Gastroesophageal sphincter (tissue), 4 donors: ENCODE measurements around the gene CLDN5. TPM values are rescaled to one million over a fixed set of nuclear protein-coding genes. Genes with fewer than 3 reads are reported as not detected.

Source experiments
- ATAC-seq: fragments of 150-250 bp; one replicate; pipeline ENCODE4 v1.9.1; 2016; ENCODE audit warnings: mild to moderate bottlenecking, moderate library complexity
- H3K27ac ChIP-seq, 4 donors: fragments of 200-600 bp; sonication (generic) in 3 of 4; 1 replicate in 3 of 4; 2 replicates in 1 of 4; pipeline ENCODE4 v1.5.1; 2016 to 2019
- H3K27me3 ChIP-seq: fragments of 200-600 bp; sonication (generic); one replicate; pipeline ENCODE4 v1.5.1; 2019
- H3K36me3 ChIP-seq, 2 donors: fragments of 200-600 bp; sonication (generic); one replicate each; pipeline ENCODE4 v1.5.1; 2019; ENCODE audit warnings: control low read depth in 1 of 2
- H3K4me1 ChIP-seq, 3 donors: fragments of 200-600 bp; sonication (generic); 1 replicate in 2 of 3; 2 replicates in 1 of 3; pipeline ENCODE4 v1.5.1; 2016 to 2019; ENCODE audit warnings: control low read depth in 2 of 3
- H3K4me3 ChIP-seq, 2 donors: fragments of 200-600 bp; sonication (generic); one replicate each; pipeline ENCODE4 v1.5.1; 2019; ENCODE audit warnings: mild to moderate bottlenecking in 1 of 2, moderate library complexity in 1 of 2
- H3K9me3 ChIP-seq, 3 donors: fragments of 200-600 bp; sonication (generic); one replicate each; pipeline ENCODE4 v1.5.1; 2017 to 2019; ENCODE audit warnings: control low read depth in 2 of 3
- CTCF ChIP-seq, 4 experiments: fragments of 200-600 bp in 2 of 4; fragments of 450-650 bp in 2 of 4; sonication (generic) in 1 of 4; IDR thresholded peaks; one replicate each; pipeline ENCODE4 v1.5.1; 2017 to 2019; ENCODE audit warnings: antibody characterized with exemption in 4 of 4, mild to moderate bottlenecking in 2 of 4, moderate library complexity in 2 of 4
- EP300 ChIP-seq: sonication (generic); formaldehyde crosslinking; IDR thresholded peaks from one replicate; pipeline ENCODE4 v1.6.1; 2017; ENCODE audit warnings: antibody characterized with exemption, mild to moderate bottlenecking
- POLR2A ChIP-seq, 2 donors: fragments of 450-650 bp; IDR thresholded peaks; one replicate each; pipeline ENCODE4 v1.6.1; 2017; ENCODE audit warnings: antibody characterized with exemption in 2 of 2, mild to moderate bottlenecking in 2 of 2, moderate library complexity in 1 of 2
- POLR2AphosphoS5 ChIP-seq: sonication (generic); formaldehyde crosslinking; IDR thresholded peaks from one replicate; pipeline ENCODE4 v1.6.1; 2017; ENCODE audit warnings: antibody characterized with exemption
- WGBS, 2 donors: methylation state at CpG; one replicate each; pipeline ENCODE4 v1.1.5; 2018; ENCODE audit warnings: low coverage in 1 of 2; 5-methylcytosine and 5-hydroxymethylcytosine counted together
- total RNA-seq, 4 donors: library from RNA; depleted of rRNA; stranded (reverse); fragments of >200 nt; gene quantifications; one replicate each; pipeline ENCODE4 v1.1.0, GENCODE V29; 2016

The CLDN5 gene
- total RNA-seq, 4 donors from 2014 or later: 29.6 to 149 (median 93.3) TPM

DNA sequence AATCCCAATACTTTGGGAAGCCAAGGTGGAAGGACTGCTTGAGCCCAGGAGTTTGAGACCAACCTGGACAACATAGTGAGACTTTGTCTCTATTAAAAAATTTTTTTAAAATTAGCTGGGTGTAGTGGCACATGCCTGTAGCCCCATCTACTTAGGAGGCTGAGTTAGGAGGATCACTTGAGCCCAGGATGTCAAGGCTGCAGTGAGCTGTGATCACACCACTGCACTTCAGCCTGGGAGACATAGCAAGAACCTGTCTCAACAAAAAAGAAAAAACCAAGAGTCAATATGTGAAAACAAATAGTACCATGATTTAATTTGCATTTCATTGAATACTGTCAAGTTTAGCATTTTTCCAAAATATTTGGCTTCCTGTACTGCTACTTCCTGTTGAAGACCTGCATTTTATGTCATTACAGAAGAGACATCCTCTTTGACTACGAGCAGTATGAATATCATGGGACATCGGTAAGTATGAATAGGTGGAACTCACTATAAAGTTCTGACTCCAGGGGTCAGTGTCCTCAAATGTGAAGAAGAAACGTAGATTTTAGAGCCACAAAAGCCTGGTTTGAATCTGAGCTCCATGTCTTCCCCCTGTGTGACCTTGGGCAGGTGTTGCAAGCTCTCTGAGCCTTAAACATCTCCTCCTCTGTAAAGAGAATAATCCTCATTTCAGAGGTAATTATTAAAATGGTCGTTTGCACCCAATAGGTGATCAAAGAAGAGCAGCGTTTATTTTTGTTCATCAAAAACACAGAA is 28.5 kb downstream of the CLDN5 start:
- no peak for TF ChIP-seq EP300
- no peak for TF ChIP-seq POLR2A (IDR thresholded peaks at IDR 0.05)
- TF ChIP-seq CTCF (IDR thresholded peaks at IDR 0.05): no peak
- TF ChIP-seq POLR2AphosphoS5: no peak
- no peak for ATAC-seq
- H3K9me3 ChIP-seq: no peaks in the 10 kb centered on the region
- H3K27me3 ChIP-seq: peaks cover 9% of the 10 kb centered on the region
- WGBS, 2 donors: 59% methylated on average over 5 of the region's 5 CpGs
- no peak overlapping the region for H3K4me3 ChIP-seq
- no peaks in the 10 kb centered on the region for H3K4me1 ChIP-seq
- no peaks in the 10 kb centered on the region for H3K36me3 ChIP-seq
- H3K27ac ChIP-seq: no peak overlapping the region

DNA sequence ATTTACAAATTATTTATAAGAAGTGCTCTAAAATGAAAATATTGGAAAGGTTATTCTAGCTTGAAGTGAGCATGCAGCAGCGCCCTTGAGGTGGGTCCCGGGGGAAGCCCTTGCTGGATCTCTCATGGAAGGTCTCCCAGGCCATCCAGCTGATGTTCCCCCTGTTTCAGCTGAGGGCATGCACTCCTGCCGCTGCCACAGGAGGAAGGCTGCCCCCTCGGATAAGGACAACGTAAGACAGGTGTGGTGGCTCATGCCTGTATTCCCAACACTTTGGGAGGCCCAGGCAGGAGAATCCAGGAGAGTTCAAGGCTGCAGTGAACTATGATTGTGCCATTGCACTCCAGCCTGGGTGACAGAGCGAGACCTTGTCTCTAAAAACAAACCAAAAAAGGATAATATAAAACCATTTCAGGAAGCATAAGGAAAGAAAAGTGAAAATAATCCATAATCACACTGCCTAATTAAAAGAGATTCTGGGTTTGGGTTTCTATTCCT is 29.5 kb downstream of the CLDN5 start:
- TF ChIP-seq EP300: no peak
- no peak for TF ChIP-seq POLR2AphosphoS5
- TF ChIP-seq CTCF (IDR thresholded peaks at IDR 0.05): no peak
- no peak for TF ChIP-seq POLR2A (IDR thresholded peaks at IDR 0.05)
- Histone ChIP-seq H3K36me3 (no peaks in the 10 kb centered on the region), H3K4me3 (no peak overlapping the region), H3K27ac (no peak overlapping the region), H3K4me1 (no peaks in the 10 kb centered on the region), H3K9me3 (no peaks in the 10 kb centered on the region), H3K27me3 (peaks cover 9% of the 10 kb centered on the region)
- 100% methylated on average over 1 of the region's 6 CpGs for WGBS, 2 donors
- no peak for ATAC-seq

- Histone ChIP-seq H3K27me3 (peaks cover 9% of the 10 kb centered on the region), H3K9me3 (no peaks in the 10 kb centered on the region), H3K36me3 (no peaks in the 10 kb centered on the region), H3K4me1 (peaks cover 0 to 5% (median 0%) of the 10 kb centered on the region in 3 donors), H3K27ac (no peak overlapping the region), H3K4me3 (no peak overlapping the region)
- TF ChIP-seq CTCF (IDR thresholded peaks at IDR 0.05): no peak
- TF ChIP-seq EP300: no peak
- TF ChIP-seq POLR2A (IDR thresholded peaks at IDR 0.05): no peak
- TF ChIP-seq POLR2AphosphoS5: no peak
- ATAC-seq: no peak
- WGBS, 2 donors: 89 to 100% methylated on average over 1 to 6 of the region's 8 CpGs
Measured at GRCh38 chr22:19494001-19494560, 30.1 kb downstream of the CLDN5 start.

DNA sequence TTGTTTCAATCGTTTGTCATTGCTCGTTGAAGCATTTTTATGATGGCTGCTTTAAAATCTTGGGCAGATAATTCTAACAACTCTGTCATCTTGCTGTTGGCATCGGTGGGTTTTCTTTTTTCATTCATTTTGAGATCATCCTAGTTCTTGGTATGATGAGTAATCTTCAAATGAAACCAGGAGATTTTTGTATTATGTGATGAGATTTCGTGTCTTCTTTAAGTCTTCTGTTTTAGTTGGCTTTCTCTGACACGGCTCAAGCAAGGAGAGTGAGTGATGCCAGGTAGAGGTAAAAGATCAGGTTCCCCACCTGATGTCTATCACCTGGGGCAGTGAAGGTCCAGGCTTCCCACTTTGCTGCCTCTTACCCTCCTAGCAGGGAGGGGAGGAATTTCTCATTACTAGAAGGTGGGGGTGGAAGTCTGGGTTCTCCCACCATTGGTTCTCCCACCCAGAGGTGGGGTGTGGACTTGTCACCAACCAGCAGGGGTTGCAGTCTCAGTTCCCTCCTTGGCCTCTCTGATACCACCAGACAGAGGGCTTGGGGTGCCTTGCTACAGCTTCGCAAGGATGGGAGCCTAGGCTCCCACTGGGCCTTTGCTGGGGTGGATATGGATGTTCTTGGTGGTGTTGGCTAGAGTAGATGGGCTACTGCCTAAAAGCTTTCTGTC is 31.6 kb downstream of the CLDN5 start:
- no peak for ATAC-seq
- peaks cover 9% of the 10 kb centered on the region for H3K27me3 ChIP-seq

More for the DNA sequence above, 31.6 kb downstream of the CLDN5 start:
- Histone ChIP-seq H3K4me1 (peaks cover 0 to 9% (median 0%) of the 10 kb centered on the region in 3 donors), H3K36me3 (no peaks in the 10 kb centered on the region), H3K9me3 (no peaks in the 10 kb centered on the region), H3K27ac (no peak overlapping the region), H3K4me3 (no peak overlapping the region)
- WGBS, 2 donors: 77 to 88% methylated on average over 4 to 5 of the region's 6 CpGs
- TF ChIP-seq POLR2AphosphoS5: no peak
- no peak for TF ChIP-seq POLR2A (IDR thresholded peaks at IDR 0.05)
- no peak for TF ChIP-seq EP300
- no peak for TF ChIP-seq CTCF (IDR thresholded peaks at IDR 0.05)
